GM21528 (cell line): ENCODE results near the gene RABAC1.

Source experiments
- ATAC-seq: cut with Tn5 transposase; IDR thresholded peaks from one replicate; pipeline ENCODE4 v1.9.1; 2021; ENCODE audit warnings: mild to moderate bottlenecking, moderate library complexity; ENCODE audit not compliant: unreplicated experiment, low FRiP score

RABAC1 gene

GRCh38 chr19:41930322-41930722 is 28.8 kb downstream of the RABAC1 start:
- no peak for ATAC-seq

GRCh38 chr19:41929536-41930071 is 29.5 kb downstream of the RABAC1 start:
- ATAC-seq, result no peak

DNA sequence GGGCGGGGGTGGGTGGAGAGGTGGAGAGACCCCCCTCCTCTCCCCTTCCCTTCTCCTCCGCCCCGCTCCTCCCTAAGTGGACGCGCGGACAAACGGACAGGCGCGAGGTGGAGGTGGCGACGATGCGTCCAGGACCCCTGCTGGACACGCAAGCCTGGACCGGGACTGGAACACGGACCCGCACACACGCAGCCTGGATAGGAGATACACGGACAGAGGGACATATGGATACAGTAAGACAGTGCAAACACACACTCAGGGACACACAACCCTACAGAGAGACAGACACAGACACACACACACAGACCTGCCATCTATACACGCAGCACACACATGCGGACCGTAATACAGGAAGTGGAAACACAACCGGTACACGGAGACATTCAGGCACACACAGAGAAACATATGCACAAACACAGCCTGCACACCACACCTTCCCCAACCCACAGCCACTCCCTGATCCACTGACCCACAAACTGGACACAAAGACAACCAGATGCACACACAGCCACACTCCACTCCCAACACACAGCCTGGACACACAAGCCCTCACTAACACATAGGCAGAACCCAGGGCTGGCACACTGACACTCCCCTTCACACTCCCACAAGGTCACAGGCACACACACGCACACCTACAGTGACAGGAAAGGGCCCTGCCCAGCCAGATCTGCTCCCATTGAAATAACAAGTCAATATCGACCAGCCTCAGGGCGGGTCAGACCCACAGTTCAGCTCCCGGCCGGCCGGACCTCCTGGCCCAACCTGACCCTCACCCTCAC is 30.2 kb downstream of the RABAC1 start:
- no peak for ATAC-seq

GRCh38 chr19:41928221-41928683 is 30.9 kb downstream of the RABAC1 start, which contains the start of gene ERFL:
TSS of gene ERFL (minus strand) at chr19:41928449. CDS start at chr19:41912919, 15,530 bp downstream.
- ATAC-seq, result no peak

- ATAC-seq, result no peak
These were observed 31.5 kb downstream of the RABAC1 start for GRCh38 chr19:41927497-41928192.

GRCh38 chr19:41926763-41927496 is 32.2 kb downstream of the RABAC1 start:
- ATAC-seq, result no peak

GRCh38 chr19:41926028-41926762 is 32.9 kb downstream of the RABAC1 start:
- no peak for ATAC-seq

GRCh38 chr19:41925208-41926003 is 33.7 kb downstream of the RABAC1 start:
- ATAC-seq, result no peak

DNA sequence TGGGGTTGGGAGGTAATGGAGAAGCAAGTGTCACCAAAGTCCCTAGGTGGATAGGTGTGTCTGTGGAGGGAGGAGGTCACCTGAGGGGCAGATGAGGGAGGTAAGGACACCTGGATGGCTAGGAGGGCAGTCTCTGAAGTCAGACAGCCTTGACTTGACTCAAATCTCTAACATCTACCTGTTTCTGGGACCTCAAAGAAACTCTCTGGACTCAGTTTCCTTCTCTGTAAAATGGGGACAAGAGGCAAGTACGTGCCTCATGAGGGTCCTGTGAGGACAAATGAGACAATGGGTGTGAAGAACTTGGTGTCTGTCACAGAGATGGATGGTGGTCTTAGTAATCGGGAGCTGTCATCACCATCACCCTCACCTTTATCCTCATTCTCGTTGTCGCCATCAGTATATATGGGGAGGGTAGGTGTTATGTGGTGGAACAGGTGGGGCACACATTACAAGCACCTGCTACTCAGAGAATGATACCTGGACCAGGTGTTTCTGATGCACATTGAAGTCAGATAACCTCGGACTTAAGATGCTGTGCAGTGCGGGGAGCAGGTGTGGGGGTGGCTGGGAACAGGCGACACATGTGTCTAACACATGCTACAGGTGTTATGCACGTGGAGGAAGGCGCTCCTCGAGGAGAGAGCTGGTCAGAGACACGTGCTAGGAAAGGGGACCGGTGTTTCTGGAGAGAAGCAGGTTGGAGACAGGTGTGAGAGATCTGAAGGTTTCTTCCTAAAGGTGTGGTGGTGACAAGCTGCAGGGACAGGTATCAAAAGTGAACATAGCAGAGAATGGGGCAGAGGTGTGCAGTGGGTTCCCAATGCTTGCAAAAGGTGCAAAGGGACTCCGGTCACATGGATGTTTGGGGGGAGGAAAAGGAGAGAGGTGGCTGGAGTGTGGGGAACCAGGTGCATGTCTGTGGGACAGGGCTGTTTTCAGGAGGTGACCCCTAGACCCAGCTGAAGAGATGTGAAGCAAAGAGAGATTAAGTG is 34.7 kb downstream of the RABAC1 start:
- no peak for ATAC-seq

DNA sequence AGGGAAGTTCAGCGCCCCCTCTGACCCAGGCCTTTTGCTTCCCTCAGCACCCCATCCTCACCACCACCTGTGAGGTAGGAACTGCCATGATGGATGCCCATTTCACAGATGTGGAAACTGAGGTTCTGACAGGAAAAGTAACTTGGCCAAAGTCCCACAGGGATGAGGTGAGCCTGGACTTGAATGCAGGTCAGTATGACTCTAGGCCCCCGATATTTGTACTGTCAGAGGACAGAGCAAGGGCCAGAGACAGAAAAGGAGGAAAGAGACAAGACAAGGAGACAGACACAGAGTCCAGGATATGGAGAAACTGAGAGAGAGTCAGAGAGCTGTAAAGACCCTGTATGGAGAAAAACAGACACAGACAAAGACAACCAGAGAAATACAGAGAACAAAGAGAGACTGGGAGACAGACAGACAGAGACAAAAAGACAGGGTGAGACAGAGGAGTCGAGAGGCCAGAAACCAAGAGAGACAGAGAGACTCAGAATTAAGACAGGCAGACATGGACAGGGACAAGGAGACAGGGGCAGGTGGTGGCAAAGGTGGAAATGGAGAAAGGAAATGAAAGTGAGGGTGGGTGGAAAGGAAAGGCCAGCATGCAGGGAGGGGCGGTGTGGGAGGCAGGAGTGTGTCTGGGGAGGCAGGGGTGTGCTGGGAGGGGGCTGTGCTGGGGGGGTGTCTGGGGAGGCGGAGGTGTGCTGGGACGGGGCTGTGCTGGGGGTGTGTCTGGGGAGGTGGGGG is 35.9 kb downstream of the RABAC1 start:
- ATAC-seq, result no peak

DNA sequence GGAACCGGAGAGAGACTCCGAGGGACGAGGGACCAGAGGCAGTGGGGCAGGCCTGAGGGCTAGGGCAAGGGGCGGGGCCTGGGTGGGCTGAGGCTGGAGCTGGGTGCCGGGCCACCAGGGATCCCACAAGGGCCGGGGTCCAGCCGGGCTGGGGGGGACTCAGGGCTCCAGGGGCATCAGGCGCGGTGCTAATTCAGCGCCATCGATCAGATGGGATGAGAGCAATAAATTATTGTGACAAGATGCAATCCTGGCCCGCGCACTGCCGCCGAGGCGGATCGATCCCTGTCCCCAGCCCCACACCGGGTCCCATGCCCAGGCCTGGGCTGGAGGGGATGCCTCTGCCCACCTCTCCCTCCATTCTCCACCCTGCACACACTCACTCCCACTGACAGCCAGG is 36.5 kb downstream of the RABAC1 start:
- no peak for ATAC-seq

- ATAC-seq, result no peak
These were observed 37.2 kb downstream of the RABAC1 start for GRCh38 chr19:41921577-41922576.

DNA sequence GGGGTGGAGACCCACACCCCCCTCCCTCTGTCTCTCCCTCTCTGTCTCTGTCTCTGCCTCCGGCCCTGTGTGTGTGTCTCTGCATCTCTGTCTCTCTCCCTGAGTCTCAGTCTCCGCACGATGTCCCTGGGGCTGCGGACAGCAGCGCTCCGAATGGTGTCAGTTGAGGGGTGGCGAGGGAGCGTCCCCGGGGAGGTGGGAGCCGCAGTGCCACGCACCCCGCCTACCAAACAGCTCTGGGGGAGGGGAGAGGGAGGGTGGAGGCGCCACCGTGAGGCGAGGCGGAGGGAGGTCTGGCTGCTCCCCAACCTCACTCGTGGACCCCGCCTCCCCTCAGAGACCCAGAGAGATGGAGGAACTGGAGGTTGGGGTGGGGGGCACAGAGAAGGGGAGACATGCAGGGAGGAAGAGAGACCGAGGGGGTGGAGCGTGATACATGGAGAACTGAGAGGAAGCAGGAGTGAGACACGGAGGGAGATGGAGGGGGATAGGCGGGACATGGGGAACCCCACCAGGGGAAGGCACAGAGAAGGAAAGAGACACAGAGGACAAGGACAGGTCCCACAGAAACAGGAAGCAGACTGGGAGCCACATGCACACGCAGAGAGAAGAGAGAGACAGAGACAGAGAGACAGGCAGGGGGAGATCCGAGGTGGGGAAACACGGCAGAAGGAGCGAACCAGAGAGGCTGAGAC is 38.1 kb downstream of the RABAC1 start:
- no peak for ATAC-seq

- ATAC-seq, result no peak
These were observed 39.0 kb downstream of the RABAC1 start for GRCh38 chr19:41919948-41920712.

DNA sequence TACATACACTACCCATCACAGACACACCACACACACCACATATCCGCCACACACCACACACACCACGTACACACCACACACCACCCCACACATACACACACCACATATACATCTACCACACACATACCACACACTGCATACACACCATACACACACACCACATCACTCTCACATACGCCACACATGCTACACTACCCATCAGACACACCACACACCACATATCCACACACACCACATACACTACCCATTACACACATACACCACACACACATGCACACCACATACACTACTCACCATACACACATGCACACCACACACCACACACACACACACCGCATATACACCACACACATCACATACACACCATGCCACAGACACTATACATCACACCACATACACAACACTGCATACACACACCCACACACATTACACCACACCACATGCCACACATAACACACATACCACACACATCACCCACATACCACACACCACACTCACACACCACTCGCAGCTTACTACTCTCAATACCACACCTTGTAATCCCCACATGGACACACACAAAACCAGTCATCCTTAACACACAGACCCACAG is 40.4 kb downstream of the RABAC1 start:
- no peak for ATAC-seq
